ENCODE data around the gene NEB.
A peak's percentile ranks its signal among the peaks of the same experiment; 100 is the strongest.
"Not testable (repeated sequence)": the region's sequence is repeated elsewhere in the genome, so short reads cannot be mapped to it uniquely, and the experiment has no call there.

The NEB gene

DNA sequence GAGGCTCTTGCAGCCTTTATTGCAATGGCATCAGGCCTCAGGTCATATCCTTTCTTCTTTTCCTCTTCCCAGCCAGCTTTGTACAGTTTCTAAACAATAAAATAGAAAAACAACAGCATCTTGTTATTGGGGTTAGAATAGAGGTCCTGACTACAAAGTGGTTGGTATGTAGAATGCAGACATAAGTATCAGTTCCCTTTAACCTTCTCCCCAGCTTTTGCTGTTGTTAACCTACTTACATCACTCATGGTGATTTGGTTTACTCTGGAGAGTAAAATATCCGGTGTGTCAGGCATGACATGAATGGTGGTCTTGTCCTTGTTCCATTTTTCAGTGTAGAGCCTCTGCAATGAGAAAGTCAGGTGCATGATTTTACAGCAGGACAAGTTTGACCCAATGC, 69.8 kb downstream of the NEB start:
- no peak for DNase-seq

DNA sequence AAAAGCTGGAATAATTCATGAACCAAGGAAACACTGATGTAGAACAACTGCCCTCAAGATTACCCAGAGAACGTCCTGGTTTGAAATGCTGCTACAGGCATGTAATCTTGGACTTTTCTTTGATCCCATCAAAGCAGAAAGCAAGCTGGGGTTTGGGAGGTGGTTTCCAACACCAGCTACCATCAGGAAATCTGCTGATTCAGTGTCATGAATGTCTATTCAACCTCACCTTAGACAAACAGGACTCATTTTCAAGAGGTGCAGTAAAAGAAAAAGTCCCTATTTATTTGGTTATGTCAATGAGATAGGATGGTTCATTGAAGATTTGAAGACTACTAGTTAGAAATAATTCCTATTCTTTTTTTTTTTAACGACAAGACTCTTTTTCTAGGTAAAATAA, 72.7 kb downstream of the NEB start:
- DNase-seq = no peak
- in situ Hi-C loops (cut with HindIII; ENCODE audit: low pct_ligation_motif_present, low pct_unique_long_range_greater_than_20kb, low sequenced_read_pairs) = no loop called here

More for the DNA sequence above, 69.8 kb downstream of the NEB start:
- in situ Hi-C loops (cut with HindIII; ENCODE audit: low pct_ligation_motif_present, low pct_unique_long_range_greater_than_20kb, low sequenced_read_pairs) = no loop called here

DNA sequence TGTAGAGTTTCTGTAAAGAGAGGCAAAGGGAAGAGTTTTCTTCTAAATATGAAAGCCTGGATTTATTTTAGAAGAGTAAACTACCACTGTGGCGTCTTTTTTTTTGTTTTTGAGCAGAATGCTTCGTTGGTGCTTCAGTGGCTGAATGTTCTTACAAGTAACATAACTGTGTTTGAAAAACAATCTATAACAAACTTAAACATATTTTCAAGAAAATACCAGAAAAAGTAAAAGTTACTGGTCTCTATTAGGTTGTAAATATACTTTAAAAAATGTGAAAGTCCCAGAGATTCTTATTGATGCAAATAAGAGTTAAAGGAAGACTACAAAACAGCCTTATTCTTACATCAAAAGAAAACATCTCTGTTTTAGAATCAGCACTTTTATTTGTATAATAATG, 76.2 kb downstream of the NEB start:
- DNase-seq = no peak
- in situ Hi-C loops (cut with HindIII; ENCODE audit: low pct_ligation_motif_present, low pct_unique_long_range_greater_than_20kb, low sequenced_read_pairs) = no loop called here

DNA sequence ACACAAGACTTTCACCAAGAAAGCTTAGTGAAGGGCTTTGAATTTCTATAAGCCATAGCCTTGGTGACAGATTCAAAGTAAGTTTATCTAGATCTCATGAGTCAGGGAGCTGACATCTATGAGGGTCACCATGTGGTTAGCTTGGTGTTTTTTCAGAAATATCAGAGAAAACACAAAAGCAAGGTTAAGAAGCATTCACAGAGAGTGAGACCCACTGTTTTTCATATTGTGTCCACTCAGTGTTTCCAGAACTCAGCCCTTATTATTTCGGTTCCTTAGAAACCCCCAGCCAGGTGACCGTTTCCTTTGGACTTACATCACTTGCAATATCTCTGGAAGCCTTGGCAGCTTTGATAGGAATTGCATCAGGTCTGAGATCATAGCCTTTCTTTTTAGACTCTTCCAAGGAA, 76.6 kb downstream of the NEB start:
- in situ Hi-C loops (cut with HindIII; ENCODE audit: low pct_ligation_motif_present, low pct_unique_long_range_greater_than_20kb, low sequenced_read_pairs) = no loop called here
- no peak for DNase-seq

DNA sequence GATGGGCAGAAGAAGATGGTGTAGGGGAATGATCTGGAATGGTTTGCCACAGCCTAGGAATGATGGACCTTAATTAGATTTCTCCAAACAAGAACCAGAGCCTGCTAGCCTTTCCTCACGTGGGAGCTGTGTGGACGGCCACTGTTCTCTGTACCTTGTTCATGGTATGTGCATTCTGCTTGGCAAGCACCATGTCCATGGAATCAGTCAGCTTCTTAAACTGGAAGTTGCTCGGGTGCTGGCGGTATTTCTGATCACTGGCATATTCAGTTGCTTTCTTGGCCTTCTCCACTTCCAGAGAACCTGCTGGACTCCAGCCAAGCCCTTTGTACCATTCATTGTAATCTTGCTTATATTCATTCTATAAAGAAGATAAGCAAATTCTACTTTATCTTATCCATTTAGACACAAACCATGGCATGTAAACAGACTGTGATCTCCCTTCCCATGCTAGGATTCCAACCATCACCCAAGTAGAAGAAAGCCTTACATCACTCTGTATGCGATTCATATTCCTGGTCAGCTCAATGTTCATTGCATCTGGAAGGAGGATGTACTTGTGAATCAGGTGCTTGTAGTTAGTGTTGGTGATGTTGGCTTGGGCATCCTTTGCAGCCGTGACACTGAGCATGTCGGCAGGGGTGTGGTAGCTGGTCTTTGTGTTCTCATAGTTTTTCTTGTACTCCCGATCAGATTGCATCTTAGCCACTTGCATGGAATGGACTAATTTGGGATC, 78.4 kb downstream of the NEB start:
- no peak for DNase-seq
- in situ Hi-C loops (cut with HindIII; ENCODE audit: low pct_ligation_motif_present, low pct_unique_long_range_greater_than_20kb, low sequenced_read_pairs) = no loop called here

DNA sequence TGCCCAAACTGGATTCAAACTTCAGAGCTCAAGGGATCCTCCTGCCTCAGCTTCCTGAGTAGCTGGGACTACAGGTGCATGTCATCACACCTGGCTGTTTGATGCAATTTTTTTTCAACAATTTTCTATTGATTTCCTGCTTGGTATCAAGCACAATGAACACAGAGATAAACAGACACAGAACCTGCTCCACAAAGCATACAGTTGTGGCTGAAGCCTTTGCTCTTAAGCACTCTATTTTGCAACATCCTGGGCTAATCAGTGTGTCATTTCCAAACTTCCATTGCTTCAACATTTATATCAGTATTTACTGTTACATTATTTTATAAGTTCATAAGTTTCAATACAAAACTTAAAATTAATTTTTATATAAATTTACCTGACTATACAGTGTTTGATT, 79.4 kb downstream of the NEB start:
- no peak for DNase-seq
- in situ Hi-C loops (cut with HindIII; ENCODE audit: low pct_ligation_motif_present, low pct_unique_long_range_greater_than_20kb, low sequenced_read_pairs) = no loop called here

DNA sequence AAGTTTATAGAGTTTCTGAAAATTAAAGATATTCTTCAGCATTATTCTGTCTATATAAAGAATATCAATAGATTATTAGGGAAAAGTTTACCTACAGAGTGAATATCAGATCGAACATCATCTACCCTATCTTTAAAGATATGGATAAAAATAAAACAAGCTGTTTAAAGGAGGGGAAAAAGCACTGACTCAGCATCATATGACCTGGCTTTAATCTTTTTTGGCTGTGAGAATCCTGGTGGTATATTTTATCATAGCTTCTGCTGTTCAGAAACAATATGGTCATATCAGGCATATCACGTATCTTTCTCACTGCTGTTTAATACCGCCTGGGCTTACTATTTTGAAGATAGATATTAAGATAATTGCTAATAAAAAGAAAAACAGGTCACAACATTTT, 80.2 kb downstream of the NEB start:
- in situ Hi-C loops (cut with HindIII; ENCODE audit: low pct_ligation_motif_present, low pct_unique_long_range_greater_than_20kb, low sequenced_read_pairs) = no loop called here
- no peak for DNase-seq

DNA sequence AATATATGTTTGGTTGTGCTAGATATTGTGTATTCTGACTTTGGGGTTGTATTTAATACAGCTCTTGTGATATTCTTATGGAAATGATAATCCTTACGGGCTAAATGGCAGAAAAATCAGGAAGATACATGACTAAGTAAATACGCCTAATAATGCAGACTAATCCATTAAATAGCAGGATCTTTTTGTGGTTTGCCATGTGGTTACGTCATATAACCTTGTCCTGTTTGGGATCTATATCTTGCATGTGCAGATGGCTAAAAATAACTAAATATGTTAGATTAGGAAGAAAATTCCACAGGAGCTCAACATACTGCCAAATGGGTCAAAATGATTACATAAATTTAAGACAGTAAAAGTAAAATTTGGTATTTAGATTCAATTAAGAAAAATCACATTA, 83.0 kb downstream of the NEB start:
- in situ Hi-C loops (cut with HindIII; ENCODE audit: low pct_ligation_motif_present, low pct_unique_long_range_greater_than_20kb, low sequenced_read_pairs) = no loop called here
- DNase-seq = no peak

DNA sequence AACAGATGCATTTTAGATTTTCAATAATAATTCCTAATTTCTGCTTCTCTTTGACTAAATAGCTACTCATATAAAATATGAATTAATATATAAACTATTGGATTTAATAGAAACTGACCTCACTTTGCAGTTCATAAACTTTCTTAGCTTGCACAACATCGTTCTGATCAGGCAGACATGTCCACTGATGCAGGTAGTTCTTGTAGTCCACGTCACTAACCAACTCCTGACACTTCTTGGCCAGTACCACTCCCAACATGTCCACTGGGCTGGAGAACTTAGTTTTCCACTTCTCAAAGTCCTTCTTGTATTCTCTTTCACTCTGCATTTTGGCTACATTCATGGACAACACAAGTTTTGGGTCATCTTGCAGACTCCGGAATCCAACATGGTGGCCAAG, 83.8 kb downstream of the NEB start:
- in situ Hi-C loops (cut with HindIII; ENCODE audit: low pct_ligation_motif_present, low pct_unique_long_range_greater_than_20kb, low sequenced_read_pairs) = no loop called here
- no peak for DNase-seq

DNA sequence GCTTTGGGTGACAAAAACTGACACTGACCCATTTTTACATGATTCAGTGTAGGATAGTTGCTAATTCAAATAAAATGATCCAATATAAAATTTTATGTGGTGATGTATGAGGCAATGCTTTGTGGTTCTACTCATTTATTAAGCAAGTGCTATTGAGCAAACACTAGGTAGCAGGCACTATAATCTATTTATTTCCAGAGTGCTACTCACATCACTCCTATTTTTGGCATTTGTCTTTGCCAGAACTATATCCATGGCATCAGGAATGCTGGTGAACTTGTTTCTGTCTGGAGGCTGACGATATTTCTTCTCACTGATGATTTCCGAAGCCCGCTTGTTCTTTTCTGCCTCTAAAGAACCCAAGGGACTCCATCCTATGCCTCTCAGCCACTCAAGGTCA, 84.3 kb downstream of the NEB start:
- in situ Hi-C loops (cut with HindIII; ENCODE audit: low pct_ligation_motif_present, low pct_unique_long_range_greater_than_20kb, low sequenced_read_pairs) = no loop called here

DNA sequence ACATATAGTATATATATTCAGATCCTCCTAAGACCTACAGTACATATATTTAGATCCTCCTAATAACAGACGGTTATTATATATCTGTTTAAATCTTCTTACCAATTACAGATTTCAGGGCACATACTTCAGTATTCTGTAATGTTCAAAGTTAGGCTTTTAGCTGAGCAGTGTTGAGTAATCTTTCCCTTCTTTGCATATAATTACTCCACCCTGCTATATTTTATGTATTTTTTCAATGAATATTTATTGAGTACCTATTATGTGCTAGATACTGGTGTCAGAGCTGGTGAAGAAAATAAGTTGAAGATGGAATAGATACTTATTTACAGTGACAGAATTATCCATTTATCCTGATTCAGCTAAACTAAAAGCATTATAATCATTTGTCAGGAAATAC, 84.9 kb downstream of the NEB start:
- in situ Hi-C loops (cut with HindIII; ENCODE audit: low pct_ligation_motif_present, low pct_unique_long_range_greater_than_20kb, low sequenced_read_pairs) = no loop called here
- no peak for DNase-seq

More for the DNA sequence above, 84.3 kb downstream of the NEB start:
- no peak for DNase-seq

DNA sequence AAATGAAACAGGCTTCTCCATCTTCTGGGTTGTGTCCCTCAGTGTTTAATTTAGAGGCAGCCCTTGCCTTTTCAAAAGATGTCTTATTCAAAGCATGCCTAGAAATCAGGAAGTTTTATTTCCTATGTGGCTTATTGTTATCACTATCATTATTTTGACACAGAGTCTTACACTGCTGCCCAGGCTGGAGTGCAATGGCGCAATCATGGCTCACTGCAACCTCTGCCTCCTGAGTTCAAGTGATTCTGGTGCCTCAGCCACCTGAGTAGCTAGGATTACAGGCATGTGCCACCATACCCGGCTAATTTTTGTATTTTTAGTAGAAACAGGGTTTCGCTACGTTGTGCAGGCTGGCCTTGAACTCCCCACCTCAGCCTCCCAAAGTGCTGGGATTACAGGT, 87.8 kb downstream of the NEB start:
- in situ Hi-C loops (cut with HindIII; ENCODE audit: low pct_ligation_motif_present, low pct_unique_long_range_greater_than_20kb, low sequenced_read_pairs); DNase-seq: not testable (repeated sequence)

DNA sequence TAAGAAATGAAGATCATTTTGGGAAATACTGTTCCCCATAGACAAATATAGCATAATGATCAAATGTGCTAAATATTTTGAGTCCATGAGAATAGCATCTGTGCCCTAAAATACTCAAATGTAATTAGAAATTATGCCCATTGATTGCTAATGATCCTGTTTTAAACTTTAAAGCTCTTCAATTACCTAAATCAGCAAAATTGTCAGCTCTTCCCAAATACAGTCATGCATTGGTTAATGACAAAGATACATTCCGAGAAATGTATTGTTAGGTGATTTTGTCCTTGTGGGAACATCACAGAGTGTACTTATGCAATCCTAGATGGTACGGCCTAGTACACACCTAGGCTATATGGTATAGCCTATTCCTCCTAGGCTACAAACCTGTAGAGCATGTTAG, 89.7 kb downstream of the NEB start:
- no peak for DNase-seq
- in situ Hi-C loops (cut with HindIII; ENCODE audit: low pct_ligation_motif_present, low pct_unique_long_range_greater_than_20kb, low sequenced_read_pairs) = no loop called here

DNA sequence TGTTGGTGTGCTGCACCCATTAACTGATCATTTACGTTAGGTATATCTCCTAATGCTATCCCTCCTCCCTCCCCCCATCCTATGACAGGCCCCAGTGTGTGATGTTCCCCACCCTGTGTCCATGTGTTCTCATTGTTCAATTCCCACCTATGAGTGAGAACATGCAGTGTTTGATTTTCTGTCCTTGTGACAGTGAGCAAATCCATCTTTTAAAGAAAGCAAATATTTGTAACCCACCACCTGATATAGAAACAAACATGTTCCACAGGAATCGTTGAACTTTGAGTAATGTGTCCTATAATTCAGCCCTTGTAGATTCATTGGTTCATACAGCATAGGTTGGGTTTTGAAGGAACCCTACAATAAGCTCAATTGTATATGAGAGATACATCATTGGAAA, 92.4 kb downstream of the NEB start:
- DNase-seq; in situ Hi-C loops (cut with HindIII; ENCODE audit: low pct_ligation_motif_present, low pct_unique_long_range_greater_than_20kb, low sequenced_read_pairs): not testable (repeated sequence)

DNA sequence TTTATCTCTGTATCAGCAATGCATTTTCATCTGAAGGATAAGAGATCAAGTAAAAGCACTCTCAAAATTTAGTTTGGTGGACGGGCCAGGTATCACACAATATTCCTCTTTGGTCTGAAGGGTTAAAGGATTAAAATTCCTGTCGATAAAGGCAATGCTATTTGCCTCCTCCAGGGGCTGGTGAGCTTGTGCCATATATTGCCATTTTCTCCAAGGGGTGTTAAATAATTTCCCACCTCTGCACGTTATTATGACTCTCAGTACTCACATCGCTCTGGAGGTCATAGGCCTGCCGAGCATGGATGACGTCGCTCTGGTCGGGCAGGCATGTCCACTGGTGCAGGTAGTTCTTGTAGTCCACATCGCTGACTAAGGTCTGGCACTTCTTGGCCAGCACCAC, 94.2 kb downstream of the NEB start:
- in situ Hi-C loops (cut with HindIII; ENCODE audit: low pct_ligation_motif_present, low pct_unique_long_range_greater_than_20kb, low sequenced_read_pairs) = no loop called here
- DNase-seq = no peak

DNA sequence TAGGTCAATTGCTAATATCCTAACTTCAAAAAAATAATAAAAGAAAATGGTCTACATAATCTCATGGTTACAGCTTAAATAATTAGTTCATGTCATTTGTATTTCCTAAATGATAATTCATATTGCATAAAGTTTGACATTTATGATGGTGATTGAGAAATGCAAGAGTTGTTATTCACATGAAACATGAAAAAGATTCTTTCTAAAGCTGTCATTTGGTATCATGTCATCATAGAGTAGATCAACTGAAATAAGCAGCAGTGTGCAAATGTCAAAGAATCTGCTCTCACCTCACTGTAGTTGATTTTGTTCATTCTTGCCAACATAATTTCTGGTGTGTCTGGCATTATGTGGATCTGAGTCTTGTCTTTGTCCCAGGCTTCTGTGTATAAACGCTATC, 95.3 kb downstream of the NEB start:
- in situ Hi-C loops (cut with HindIII; ENCODE audit: low pct_ligation_motif_present, low pct_unique_long_range_greater_than_20kb, low sequenced_read_pairs) = no loop called here
- no peak for DNase-seq

DNA sequence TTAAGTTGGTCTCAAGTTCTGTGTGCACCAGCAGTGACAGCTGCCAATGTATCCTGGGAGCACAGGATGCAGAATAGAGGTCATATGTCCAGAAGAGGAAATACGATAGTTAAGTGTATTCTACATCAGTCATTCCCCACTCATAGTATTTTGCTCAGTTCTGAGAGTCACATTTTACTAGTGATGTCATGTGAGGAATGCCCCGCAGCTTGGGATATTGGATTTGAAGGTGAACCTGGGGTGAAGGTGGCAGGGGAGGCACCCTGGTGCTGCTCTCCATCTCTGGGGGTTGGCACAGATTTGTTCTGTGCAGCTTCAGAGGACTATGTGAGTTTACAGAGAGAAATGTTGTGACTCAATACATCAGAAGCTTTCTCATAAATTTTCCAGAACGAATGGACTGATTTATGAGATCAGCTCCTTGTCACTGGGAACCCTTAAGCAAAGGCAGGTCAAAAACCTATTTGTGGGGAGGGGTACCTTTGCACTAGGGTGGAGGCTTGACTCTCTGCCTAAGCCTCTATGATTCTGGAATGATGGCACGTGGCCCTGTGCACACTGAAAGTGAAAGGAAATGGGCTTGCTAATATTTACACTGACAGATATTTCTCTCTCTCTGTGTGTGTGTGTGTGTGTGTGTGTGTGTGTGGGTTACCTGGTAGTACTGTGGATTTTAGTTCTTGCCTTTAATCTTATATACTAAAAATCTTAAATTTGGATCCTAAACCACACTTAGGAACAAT, 95.9 kb downstream of the NEB start:
- DNase-seq = peak; percentile 52
- in situ Hi-C loops (cut with HindIII; ENCODE audit: low pct_ligation_motif_present, low pct_unique_long_range_greater_than_20kb, low sequenced_read_pairs) = no loop called here

DNA sequence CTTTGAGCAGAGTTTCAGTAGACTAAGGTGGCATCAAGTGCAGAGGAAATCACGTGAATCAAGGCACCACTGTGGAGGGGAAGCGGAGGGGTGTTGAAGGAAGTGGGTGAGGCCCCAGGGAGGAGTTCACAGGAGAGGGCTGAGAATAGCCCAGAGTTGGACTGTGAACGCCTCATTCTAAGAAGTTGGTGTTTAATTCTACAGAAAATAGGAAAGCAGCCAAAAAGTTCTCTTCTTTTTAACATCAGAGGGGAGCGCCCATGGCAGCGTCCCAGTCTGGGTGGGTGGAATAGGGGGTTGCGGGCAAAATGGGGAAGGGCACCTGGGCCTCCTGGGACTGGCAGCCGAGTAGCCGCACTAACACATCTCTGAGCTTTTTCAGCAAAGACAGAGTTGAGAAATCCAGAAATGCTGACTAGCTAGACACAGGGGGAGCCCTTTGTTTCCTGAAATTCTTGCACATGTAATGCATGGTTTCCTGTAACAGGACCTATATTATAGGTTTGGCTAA, 97.0 kb downstream of the NEB start:
- no peak for DNase-seq
- in situ Hi-C loops (cut with HindIII; ENCODE audit: low pct_ligation_motif_present, low pct_unique_long_range_greater_than_20kb, low sequenced_read_pairs) = no loop called here

DNA sequence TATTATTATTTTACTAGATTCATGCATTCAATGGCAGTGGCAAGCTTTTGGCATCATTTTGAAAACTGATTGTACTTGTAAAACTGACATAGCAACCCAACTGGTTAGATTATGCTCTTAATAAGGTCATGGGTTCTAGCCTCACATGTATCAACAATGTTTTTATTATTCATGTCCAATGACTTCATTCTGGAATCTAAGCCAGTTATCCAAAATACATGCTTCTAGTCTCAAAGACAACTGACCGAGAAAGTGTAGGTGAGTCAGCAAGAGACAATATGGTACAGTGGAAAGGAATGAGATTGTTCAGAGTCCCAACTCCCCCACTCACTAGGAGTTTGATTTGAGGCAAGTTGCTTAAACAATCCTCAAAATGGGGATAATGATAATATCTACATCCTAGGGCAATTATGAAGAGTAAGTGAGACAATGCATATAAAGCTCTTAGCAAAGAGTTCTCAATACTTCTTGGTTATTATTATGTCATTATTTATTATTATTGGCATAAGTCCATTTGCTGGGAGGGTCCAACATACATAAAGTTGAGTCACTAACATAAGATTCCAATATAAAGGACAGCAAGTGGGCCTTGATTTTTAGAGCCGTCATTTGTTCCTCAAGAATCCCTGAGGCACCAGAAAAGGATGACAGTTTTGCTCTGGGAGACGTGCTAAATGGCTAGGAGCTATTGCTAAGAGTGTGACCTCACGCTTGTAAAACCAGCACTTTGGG, 99.4 kb downstream of the NEB start:
- no peak for DNase-seq

More for the DNA sequence above, 99.4 kb downstream of the NEB start:
- in situ Hi-C loops (cut with HindIII; ENCODE audit: low pct_ligation_motif_present, low pct_unique_long_range_greater_than_20kb, low sequenced_read_pairs) = no loop called here
